Skeletal muscle cell (primary cell): Measurements from ENCODE around the gene FNDC1.

Experiments used
- DNase-seq: peaks from one replicate; pipeline ENCODE4 v3.0.0-alpha.2; 2010; ENCODE audit warnings: low read depth
- H3K4me3 ChIP-seq: 2 replicates; pipeline ENCODE4 v1.5.1; 2011; ENCODE audit warnings: low read depth, mild to moderate bottlenecking, control low read depth, low read length, moderate library complexity

The FNDC1 gene

GRCh38 chr6:159301277-159301676 lies 132.1 kb downstream of the FNDC1 start:
- no peak for DNase-seq
- H3K4me3 ChIP-seq: no peak overlapping the region

- H3K4me3 ChIP-seq: no peak overlapping the region
- DNase-seq: no peak
Observed at GRCh38 chr6:159301810-159302593, 132.8 kb downstream of the FNDC1 start.

- no peak for DNase-seq
- H3K4me3 ChIP-seq: no peak overlapping the region
Observed at GRCh38 chr6:159302594-159302992, 133.4 kb downstream of the FNDC1 start.

GRCh38 chr6:159303159-159303558 lies 134.0 kb downstream of the FNDC1 start:
- DNase-seq: no peak
- H3K4me3 ChIP-seq: no peak overlapping the region

GRCh38 chr6:159303784-159304183 lies 134.6 kb downstream of the FNDC1 start:
- H3K4me3 ChIP-seq: no peak overlapping the region
- no peak for DNase-seq

GRCh38 chr6:159304641-159305040 lies 135.4 kb downstream of the FNDC1 start:
- no peak overlapping the region for H3K4me3 ChIP-seq
- DNase-seq: no peak

GRCh38 chr6:159305159-159305558 lies 136.0 kb downstream of the FNDC1 start:
- DNase-seq: no peak
- H3K4me3 ChIP-seq: no peak overlapping the region

GRCh38 chr6:159305804-159306537 lies 136.8 kb downstream of the FNDC1 start:
- no peak for DNase-seq
- H3K4me3 ChIP-seq: no peak overlapping the region

- H3K4me3 ChIP-seq: no peak overlapping the region
- DNase-seq: no peak
Observed at GRCh38 chr6:159307246-159307790, 138.1 kb downstream of the FNDC1 start.

- no peak overlapping the region for H3K4me3 ChIP-seq
- DNase-seq: no peak
Observed at GRCh38 chr6:159308198-159308597, 139.0 kb downstream of the FNDC1 start.

GRCh38 chr6:159309723-159310122 lies 140.5 kb downstream of the FNDC1 start:
- no peak overlapping the region for H3K4me3 ChIP-seq
- no peak for DNase-seq

GRCh38 chr6:159311618-159312017 lies 142.4 kb downstream of the FNDC1 start:
- DNase-seq: no peak
- H3K4me3 ChIP-seq: no peak overlapping the region

- DNase-seq: no peak
- no peak overlapping the region for H3K4me3 ChIP-seq
Observed at GRCh38 chr6:159312206-159312605, 143.0 kb downstream of the FNDC1 start.

GRCh38 chr6:159313018-159313417 lies 143.8 kb downstream of the FNDC1 start:
- H3K4me3 ChIP-seq: no peak overlapping the region

GRCh38 chr6:159315562-159315961 lies 146.4 kb downstream of the FNDC1 start:
- no peak for DNase-seq
- H3K4me3 ChIP-seq: no peak overlapping the region

More at GRCh38 chr6:159313018-159313417, 143.8 kb downstream of the FNDC1 start:
- DNase-seq: no peak

- no peak for DNase-seq
- H3K4me3 ChIP-seq: no peak overlapping the region
Observed at GRCh38 chr6:159317430-159317829, 148.2 kb downstream of the FNDC1 start.

- no peak for DNase-seq
- H3K4me3 ChIP-seq: no peak overlapping the region
Observed at GRCh38 chr6:159321267-159321666, 152.1 kb downstream of the FNDC1 start.
